Fibroblast of skin of back (primary cell): ENCODE results near the gene TMOD3.
A peak's percentile ranks its signal among the peaks of the same experiment; 100 is the strongest.

Source experiments
- DNase-seq: peaks from one replicate; pipeline ENCODE4 v3.0.0-alpha.2; 2013

TMOD3 gene

DNA sequence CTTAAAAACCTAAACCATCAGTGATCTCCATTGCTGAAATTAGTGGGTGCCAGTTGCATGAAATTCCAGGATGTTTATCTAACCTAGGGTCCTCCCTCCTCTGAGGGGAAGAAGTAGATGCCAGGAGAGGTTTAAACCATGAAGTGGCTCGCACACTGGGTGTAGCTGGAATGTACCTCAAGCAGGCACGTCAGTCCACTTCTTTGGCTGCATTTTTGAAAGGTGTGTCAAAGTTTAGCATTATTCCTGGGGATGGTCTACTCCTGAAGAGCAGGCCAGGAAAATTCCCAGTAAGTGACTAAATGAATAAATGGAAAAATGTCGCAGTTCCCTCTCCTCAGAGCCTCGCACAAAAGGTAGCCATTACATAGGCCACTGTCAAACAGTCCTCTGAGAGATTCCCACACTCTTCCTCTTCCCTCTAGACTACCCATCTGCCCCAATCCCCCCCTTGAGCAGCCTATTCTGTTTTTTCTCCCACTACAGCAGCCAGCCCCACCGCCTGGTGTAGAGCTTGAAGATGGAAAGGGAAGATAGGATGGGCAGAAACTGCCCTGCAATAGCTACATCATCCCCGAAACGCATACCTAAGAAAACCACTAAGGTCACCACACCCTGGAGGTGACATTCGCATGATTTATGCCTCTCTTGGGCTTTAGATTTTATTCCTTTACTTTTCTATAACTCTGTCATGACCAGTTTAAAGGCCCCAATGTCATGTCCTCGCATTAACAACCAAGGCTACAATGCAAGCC lies 655 bp upstream of the TMOD3 start:
- DNase-seq = peak; percentile 40

GRCh38 chr15:51830276-51830806 lies 888 bp downstream of the TMOD3 start:
- peak; percentile 31 for DNase-seq

- no peak for DNase-seq
Measured at GRCh38 chr15:51833772-51834171, 4.3 kb downstream of the TMOD3 start.

- DNase-seq = no peak
Measured at GRCh38 chr15:51837792-51838251, 8.4 kb downstream of the TMOD3 start.

- no peak for DNase-seq
Measured at GRCh38 chr15:51838270-51838669, 8.8 kb downstream of the TMOD3 start.

DNA sequence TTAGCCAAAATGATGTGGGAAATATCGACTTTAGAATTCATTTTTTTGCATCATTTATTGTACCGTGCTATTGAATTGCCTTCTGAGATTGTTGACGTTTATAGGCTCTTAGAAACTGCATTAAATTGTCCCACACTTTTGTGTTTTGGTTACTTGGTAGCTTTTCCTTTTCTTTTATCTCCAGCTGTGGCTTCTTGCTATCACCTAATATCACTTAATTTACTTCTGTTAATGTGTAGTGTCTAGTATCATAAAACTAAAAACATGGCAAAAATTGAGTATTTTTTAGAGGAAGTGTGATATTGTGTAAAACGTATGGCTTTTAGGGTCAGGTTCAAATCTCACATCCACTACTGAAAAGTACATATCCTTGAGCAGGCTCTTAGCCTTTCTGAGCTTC lies 11.2 kb downstream of the TMOD3 start:
- DNase-seq = no peak

DNA sequence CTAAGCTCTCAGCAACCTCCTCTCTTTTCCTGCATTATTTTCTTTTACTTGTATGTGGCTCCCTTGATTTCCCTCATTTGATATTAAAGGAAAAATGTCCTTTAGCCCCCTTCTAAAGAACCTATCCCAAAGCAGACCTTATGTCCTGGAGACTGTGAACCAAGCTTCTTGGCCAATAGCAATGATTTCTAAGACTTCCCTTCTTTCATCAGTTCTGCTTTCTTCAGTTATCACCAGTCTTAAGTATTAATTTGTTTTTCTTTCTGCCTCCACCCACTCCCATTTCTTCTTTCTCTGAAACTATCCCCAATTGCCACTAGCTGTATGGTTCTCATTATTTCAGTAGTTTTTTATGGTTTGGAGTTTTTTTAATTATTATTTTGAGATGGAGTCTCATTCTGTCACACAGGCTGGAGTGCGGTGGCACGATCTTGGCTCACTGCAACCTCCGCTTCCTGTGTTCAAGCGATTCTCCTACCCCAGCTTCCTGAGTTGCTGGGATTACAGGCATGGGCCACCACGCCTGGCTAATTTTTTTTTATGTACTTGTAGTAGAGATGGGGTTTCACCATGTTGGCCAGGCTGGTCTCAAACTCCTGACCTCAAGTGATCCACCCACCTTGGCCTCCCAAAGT lies 12.1 kb downstream of the TMOD3 start:
- DNase-seq = no peak

GRCh38 chr15:51842265-51842664 lies 12.8 kb downstream of the TMOD3 start:
- no peak for DNase-seq

GRCh38 chr15:51842852-51843737 lies 13.6 kb downstream of the TMOD3 start:
- DNase-seq = peak; percentile 79

- peak; percentile 26 for DNase-seq
Measured at GRCh38 chr15:51844747-51845426, 15.4 kb downstream of the TMOD3 start.

- no peak for DNase-seq
Measured at GRCh38 chr15:51846066-51846462, 16.6 kb downstream of the TMOD3 start.

- peak; percentile 81 for DNase-seq
Measured at GRCh38 chr15:51846463-51847230, 17.2 kb downstream of the TMOD3 start.

DNA sequence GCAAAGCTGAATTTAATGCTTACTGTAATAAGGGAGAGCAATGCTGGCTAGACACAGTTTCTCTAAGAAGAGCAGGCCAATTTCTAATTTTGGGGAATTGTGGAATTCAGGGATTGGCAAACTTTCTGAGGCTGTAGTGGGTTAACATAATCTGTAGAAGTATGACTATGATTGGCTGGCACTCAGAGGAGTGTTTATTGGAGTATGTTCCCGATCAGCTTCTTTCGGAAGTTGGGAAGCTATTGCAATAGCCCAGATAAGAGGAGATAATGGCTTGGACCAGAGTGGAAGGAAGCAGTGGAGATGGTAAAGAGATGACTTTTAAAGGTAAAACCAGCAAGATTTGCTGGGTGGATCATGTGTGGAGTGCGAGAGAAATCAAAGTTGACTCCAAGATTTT lies 19.4 kb downstream of the TMOD3 start:
- DNase-seq = no peak

- no peak for DNase-seq
Measured at GRCh38 chr15:51849860-51850259, 20.4 kb downstream of the TMOD3 start.

GRCh38 chr15:51853998-51854397 lies 24.5 kb downstream of the TMOD3 start:
- DNase-seq = no peak

DNA sequence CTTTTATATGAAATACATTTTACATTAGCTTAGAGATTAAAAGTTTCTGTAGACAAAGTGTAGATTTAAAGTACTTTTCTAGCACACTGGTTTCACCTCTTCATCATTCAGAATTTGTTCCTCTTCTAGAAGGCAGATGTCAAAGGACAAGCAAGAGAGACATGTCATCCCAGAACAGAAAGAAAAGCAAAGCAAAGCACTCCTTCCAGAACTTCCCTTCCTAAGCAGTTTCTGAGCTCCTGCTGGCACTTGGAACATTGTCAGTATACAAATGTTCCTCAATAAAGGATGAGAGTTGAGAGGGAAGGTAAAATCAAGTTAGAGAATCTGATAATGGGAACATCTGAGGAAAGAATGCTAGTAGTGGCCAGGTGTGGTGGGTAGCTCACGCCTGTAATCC lies 26.2 kb downstream of the TMOD3 start:
- DNase-seq = no peak

- no peak for DNase-seq
Measured at GRCh38 chr15:51856714-51857380, 27.4 kb downstream of the TMOD3 start.

DNA sequence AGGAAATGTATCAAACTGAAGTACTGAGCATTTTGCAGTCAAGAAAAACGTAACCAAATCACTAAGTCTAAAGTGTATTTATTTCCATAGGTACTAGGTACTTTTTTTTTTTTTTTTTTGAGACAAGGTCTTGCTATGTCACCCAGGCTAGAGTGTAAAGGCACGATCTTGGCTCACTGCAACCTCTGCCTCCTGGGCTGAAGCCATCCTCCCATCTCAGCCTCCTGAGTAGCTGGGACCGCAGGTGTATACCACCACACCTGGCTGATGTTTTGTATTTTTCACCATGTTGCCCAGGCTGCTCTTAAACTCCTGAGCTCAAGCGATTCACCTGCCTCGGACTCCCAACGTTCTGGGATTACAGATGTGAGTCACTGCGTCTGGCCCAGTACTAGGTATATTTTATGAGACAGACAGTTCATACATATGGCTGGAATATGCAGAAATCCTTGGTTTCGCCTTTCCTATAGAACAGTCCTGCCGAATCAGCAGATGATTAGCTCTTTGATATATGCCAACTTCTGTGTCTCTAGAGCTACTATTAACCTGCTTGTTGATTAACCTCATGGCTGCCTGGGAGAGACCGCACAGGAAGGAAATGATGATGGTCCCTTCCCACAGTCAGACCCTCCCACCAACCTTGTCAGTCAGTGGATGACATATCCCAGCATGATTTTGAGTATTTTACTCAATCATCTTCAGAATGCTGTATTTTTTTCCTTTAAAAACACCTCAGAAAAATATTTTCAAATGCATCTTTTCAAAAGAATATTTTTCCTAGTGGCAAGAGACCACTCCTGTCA lies 32.3 kb downstream of the TMOD3 start:
- DNase-seq = no peak

DNA sequence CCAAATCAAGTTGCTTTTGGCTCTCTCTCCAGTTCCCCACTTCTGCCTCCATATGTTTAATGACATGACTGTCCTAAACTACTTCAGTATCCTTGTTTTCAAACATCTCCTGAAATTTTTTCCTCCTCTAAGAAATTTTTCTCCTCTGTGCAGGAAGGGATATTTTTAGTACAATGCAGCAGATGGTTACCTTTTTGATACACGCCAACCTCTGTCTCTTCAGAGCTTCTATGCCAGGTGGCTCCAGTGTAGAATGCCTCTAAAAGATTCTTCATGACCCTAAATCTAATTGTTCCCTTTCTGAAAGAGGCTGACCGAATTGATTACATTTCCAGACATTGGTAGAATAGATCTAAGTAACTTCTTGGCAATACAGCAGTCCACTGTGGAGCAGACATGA lies 33.7 kb downstream of the TMOD3 start:
- DNase-seq = no peak

DNA sequence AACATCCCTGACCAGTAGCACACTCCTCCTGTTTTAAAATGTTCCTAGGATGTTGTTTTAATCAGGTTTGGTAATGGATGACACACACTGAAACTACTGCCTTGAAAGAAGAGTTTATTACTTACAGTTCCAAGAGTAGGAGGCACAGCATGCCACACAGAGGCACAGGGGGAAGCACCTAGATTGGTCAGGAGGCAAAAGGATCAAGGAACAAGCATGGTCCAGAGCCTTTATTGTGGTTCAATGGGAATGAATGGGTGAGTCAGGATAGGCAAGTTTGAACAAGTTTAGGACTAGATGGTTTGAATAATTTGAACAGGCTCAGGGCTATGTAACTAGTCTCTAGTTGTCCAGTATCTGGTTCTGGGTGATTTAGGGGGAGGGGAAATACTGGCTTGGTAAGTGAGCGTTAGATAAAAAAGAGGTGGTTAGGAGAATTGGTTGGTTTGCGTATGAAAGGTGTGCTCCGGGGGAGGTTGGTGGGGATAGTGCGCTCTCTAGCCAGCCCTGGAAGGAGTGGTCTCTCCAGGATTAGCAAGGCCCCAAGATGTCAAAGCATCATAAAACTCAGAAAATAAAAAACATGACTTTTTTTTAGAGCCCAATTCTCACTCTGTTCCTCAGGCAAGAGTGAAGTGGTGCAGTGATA lies 35.1 kb downstream of the TMOD3 start:
- no peak for DNase-seq
